Measurements from ENCODE around the gene KRT33B.
"Not testable (repeated sequence)": the region's sequence is repeated elsewhere in the genome, so short reads cannot be mapped to it uniquely, and the experiment has no call there.

Gene KRT33B

DNA sequence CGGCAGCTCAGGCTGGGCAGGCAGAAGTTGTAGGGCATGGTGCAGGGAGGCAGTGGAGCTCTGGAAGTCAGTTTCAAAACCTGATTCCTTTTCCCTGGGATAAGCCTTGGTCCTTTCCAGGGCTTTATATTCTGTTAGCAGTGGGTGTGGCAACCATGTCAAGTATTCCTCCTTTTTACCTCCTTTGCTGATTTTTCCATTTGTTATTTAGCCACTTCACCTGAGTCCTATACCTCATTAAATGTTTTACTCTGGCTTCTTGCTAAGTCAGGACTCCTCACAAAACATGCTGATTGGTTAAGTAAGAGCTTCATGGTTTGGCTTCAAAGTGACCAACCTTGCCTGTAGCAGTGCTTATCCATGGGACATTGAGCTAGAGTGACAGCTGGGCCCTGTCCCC, at the start of gene KRT33B:
Gene KRT33B (minus strand): TSS at position 101 of the 400 bp plus-strand sequence. CDS start 63 bp downstream, at position 38.
- DNase-seq (ENCODE audit: low spot score) = no peak

- no peak for DNase-seq (ENCODE audit: low spot score)
These were observed 48.7 kb upstream of the KRT33B start for GRCh38 chr17:41418116-41418860.

GRCh38 chr17:41417576-41418015, 48.0 kb upstream of the KRT33B start:
- DNase-seq (ENCODE audit: low spot score) = no peak

DNA sequence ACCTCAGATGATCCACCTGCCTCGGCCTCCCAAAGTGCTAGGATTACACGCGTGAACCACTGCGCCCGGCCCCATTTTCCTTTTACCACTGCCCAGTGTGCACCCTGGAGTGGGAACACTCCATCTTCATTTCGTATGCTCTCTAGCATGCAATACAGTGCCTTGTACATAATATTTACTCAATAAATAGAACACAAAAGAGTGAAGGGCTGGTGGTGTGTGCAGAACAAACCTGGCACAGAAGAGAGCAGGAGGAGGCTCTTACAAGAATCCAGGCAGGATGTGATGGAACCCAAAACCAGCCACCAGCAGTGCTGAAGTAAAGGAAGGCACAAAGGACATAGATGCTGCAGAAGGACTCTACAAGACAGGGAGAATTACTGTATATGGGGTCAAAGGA, 47.5 kb upstream of the KRT33B start:
- no peak for DNase-seq (ENCODE audit: low spot score)

DNA sequence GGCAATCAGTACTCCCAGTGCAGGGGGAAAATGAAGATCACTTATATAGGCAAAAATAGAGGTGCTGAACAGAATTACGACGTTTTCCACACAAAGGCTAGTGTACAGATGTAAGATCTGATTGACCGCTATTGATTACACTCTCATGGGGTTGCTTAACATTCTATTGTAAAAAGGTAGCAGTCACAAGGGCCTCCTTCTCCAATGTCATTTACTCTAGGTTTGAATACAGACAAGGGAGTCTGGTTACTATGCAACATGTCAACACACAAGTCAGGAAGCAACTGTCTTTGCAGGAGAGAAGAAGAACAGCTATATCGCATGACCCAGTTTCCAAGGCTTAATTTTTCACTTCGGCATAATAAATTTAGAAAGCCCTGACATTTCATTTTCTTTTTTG, 46.9 kb upstream of the KRT33B start:
- DNase-seq (ENCODE audit: low spot score) = no peak

DNA sequence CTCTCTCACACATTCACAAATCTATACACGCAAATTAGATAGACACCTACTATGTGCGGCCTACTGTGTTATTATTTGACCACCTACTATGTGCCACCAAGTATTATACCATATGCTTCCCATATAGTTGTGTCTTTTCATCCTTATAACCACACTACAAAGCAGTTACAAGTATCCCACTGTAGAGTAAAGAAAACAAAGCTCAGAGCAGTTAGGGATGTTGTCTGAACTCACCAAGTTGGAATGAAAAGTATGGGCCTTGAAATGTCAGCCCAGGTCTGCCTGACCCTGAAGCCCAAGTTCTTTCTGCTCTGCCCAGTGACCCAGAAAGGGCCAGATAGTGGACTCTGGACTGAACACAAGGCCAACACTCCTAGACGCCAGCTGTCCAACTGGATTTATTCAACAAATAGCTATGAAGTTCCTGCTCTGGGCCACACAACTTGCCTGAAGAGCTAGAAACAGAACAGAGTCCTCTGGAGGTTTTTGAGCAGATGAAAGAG, 46.3 kb upstream of the KRT33B start:
- no peak for DNase-seq (ENCODE audit: low spot score)

DNA sequence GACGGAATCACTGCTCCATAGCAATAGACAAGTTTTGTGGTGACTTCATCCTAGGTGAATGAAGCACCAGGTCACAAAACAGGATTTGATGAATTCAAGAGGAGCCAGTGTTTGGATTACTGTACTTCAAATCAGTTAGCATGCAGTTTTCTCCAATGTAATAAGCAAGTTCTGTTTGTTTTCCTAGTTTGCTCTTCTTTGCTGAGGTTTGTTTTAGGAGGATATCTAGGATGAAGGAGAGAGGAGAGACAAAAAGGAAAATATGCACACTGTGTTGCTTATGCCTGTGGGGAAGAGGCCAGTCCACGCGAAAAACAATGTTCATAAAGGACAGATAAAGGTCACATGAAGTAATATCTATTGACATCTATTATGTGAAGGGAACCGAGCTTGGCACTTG, 45.8 kb upstream of the KRT33B start:
- no peak for DNase-seq (ENCODE audit: low spot score)

DNA sequence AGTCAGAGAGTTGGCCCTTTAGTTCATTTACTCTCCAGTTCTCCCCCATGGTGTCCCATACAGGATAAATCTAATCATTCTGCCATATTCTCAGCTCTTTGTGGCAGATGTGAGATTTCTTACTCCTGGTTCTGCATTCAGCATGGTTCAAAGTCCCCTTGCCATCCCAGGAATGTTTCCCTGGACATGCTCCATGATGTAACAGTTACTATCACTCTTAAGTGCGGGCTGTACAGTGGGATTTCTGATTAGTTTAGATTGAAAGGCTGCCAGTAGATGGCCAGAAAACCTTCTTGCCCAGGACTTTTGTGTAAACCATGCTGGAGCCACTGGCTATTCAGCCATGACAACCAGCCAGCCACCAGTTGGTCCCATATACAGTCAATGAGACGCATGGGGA, 44.4 kb upstream of the KRT33B start:
- DNase-seq (ENCODE audit: low spot score) = no peak

DNA sequence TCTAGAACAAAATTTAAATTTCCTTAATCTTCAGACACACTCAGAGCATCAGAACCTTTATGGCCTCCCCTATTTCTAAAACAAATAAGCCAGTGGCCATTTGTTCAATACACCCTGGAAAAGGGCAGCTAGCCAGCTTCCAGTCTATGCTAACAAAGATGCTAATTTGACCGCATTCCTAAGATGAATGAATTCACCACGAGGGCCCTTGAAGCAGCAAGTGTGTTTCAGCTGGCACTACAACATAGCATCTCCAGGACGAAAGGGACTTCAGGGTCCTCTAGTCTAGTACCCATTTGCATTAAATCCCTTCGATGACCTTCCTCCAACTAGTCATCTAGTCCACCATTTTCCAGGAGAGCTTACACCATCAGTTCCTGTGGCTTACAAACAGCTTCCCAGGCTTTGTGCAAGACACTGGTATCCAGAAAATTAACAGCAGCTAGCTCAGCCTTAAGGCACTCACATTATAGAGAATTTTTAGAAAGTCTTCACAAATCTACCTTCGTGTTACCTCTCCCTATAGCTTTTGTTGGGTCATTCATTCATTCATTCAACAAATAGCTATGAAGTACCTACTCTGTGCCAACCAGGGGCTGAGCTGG, 43.8 kb upstream of the KRT33B start:
- no peak for DNase-seq (ENCODE audit: low spot score)

- no peak for DNase-seq (ENCODE audit: low spot score)
These were observed 41.6 kb upstream of the KRT33B start for GRCh38 chr17:41411072-41411840.

DNA sequence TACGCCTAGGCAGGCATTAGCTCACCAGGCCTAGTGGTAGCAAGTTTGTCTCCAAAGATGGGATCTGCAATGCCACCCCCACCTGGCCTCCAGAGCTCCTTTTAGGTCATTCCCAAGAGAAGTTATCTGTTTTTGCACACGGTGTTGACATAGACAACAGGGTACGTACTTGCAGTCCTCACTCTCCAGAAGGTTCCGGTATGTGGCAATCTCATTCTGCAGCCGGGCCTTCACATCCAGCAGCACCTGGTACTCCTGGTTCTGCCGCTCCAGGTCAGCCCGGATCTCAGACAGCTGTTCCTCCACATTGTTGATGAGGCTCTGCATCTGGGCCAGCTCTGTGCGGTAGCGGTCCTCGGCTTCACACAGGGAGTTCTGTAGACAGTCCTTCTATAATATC, 37.6 kb upstream of the KRT33B start:
- DNase-seq (ENCODE audit: low spot score) = no peak

DNA sequence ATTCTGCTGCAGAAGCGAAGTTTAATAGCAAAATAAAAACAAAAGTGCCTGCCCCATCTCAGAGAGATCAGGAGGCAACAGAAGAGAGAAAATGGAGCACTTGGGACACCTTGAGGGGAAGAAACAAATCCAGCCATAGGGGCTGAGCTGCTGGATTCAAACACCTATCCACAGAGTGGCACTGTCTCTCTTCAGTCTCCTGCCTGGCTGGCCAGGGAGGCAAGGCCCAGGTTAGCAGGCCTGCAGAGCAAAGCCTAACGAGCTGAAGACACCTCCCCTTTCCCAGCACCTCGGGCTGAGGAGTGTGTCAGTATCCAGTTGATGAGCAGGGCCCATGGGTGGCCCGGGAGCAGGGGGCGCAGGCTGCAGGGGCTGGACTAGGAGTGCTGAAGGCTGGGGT, 36.6 kb upstream of the KRT33B start:
- DNase-seq (ENCODE audit: low spot score) = no peak

GRCh38 chr17:41404024-41404671, 34.5 kb upstream of the KRT33B start:
- DNase-seq (ENCODE audit: low spot score) = peak; percentile 88

- DNase-seq (ENCODE audit: low spot score) = no peak
These were observed 33.9 kb upstream of the KRT33B start for GRCh38 chr17:41403404-41404023.

GRCh38 chr17:41402161-41402560, 32.5 kb upstream of the KRT33B start:
- no peak for DNase-seq (ENCODE audit: low spot score)

DNA sequence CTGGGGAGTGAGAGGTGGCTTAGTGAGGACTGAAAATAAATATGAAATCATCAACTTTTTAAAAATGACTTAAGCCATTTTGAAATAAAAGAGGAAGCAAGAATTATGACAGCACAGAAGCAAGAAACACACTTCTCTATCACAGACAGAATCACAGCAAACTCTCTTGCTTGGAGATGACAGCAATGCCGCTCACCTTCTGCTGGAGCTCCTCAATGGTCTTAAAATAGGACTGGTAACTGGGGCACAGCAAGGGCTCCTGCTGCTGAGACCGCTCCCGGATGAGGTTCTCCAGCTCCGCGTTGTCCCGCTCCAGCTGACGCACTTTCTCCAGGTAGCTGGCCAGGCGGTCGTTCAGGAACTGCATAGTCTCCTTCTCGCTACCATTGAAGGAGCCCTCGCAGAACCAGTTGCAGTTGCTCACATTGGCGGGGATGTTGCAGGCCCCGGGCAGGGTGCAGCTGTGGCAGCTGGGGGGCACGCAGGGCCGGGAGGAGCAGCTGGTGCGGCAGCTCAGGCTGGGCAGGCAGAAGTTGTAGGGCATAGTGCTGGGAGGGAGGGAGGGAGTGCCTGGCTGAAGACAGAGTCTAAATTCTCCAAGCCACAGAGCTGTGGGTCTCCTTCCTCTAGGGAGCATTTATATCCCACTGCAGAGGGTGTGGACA, 27.5 kb upstream of the KRT33B start, which contains the start of gene KRT31:
Gene KRT31 (minus strand): TSS at position 613 of the 665 bp plus-strand sequence. CDS start 69 bp downstream, at position 544.
- no peak for DNase-seq (ENCODE audit: low spot score)

- no peak for DNase-seq (ENCODE audit: low spot score)
These were observed 26.7 kb upstream of the KRT33B start for GRCh38 chr17:41396340-41396739.

GRCh38 chr17:41395611-41396010, 26.0 kb upstream of the KRT33B start:
- DNase-seq (ENCODE audit: low spot score) = no peak

DNA sequence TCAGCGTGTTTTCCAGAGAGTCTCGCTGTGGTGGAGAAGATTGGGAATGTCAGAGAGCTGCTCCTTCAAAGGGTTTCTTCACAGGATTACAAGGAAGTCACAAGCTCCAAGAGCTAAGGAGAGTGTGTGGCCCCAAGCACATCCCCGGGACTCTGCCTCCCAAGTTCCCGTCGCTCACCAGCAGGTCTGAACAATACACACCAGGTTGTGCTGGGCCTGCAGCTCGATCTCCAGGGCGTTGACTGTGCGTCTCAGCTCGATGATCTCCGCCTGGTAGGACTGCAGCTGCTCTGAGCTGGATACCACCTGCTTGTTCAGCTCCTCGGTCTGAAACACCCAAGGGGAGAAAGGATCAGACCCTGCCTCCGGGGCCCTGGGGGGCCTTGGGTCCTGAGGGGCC, 25.4 kb upstream of the KRT33B start:
- not testable (repeated sequence) for DNase-seq (ENCODE audit: low spot score)

DNA sequence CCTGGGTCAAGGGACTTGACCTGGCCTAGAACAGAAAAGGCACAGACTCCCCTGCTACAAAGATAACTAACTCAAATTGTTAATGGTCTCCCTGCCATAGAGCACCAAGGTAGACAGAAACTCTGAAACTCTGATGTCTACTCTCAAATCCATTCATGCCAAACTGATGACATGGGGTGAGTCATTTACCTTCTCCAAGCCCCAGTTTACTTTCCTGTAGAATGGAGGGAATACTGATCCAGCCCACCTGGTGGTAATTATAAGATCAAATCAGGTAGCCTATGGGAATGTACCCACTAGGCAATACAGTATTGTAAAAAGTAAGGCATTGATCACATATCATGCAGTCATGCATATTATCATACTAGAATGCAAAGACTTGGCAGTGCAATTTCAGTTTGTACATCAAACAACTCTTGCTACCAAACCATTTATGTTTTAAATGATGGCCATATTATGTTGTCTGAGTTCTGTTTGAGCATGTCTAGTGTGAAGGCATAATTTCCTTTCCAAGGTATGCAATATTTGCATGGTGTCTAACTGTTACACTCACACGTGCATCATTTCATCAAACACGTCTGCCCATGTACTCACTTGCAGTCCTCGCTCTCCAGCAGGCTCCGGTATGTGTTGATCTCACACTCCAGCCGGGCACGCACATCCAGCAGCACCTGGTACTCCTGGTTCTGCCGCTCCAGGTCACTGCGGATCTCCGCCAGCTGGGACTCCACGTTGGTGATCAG, 24.8 kb upstream of the KRT33B start:
- DNase-seq (ENCODE audit: low spot score) = no peak

Measured in RKO (cell line).